ENCODE results near the gene ARAF. TPM values are rescaled to one million over a fixed set of nuclear protein-coding genes. Genes with fewer than 3 reads are reported as not detected.

Gene ARAF
- total RNA-seq, 1 donor from 2014 or later = 96.5 TPM

GRCh38 chrX:47564438-47565085 is 3.6 kb downstream of the ARAF start:
- DNase-seq (ENCODE audit: low spot score) = no peak

- DNase-seq (ENCODE audit: low spot score) = no peak
These were observed 5.8 kb downstream of the ARAF start for GRCh38 chrX:47566841-47567240.

- DNase-seq (ENCODE audit: low spot score) = no peak
These were observed 7.8 kb downstream of the ARAF start for GRCh38 chrX:47568656-47569295.

GRCh38 chrX:47570794-47571193 is 9.8 kb downstream of the ARAF start:
- DNase-seq (ENCODE audit: low spot score) = no peak

GRCh38 chrX:47571215-47571614 is 10.2 kb downstream of the ARAF start:
- no peak for DNase-seq (ENCODE audit: low spot score)

GRCh38 chrX:47571896-47572295 is 10.9 kb downstream of the ARAF start:
- no peak for DNase-seq (ENCODE audit: low spot score)

- no peak for DNase-seq (ENCODE audit: low spot score)
These were observed 11.9 kb downstream of the ARAF start for GRCh38 chrX:47572773-47573340.

GRCh38 chrX:47573341-47574075 is 12.5 kb downstream of the ARAF start:
- DNase-seq (ENCODE audit: low spot score) = peak; percentile 26

- no peak for DNase-seq (ENCODE audit: low spot score)
These were observed 13.1 kb downstream of the ARAF start for GRCh38 chrX:47574076-47574546.

- no peak for DNase-seq (ENCODE audit: low spot score)
These were observed 13.7 kb downstream of the ARAF start for GRCh38 chrX:47574547-47575301.

- no peak for DNase-seq (ENCODE audit: low spot score)
These were observed 15.3 kb downstream of the ARAF start for GRCh38 chrX:47576021-47576898.

GRCh38 chrX:47577424-47577823 is 16.4 kb downstream of the ARAF start:
- DNase-seq (ENCODE audit: low spot score) = no peak

GRCh38 chrX:47577901-47578300 is 16.9 kb downstream of the ARAF start:
- DNase-seq (ENCODE audit: low spot score) = no peak

- DNase-seq (ENCODE audit: low spot score) = no peak
These were observed 17.7 kb downstream of the ARAF start for GRCh38 chrX:47578692-47579091.

- no peak for DNase-seq (ENCODE audit: low spot score)
These were observed 18.5 kb downstream of the ARAF start for GRCh38 chrX:47579537-47579936.

- peak; percentile 86 for DNase-seq (ENCODE audit: low spot score)
These were observed 21.0 kb downstream of the ARAF start, which contains the start of gene TIMP1 for GRCh38 chrX:47581731-47582647. Gene TIMP1 (plus strand): TSS chrX:47582436. CDS start chrX:47583416, 980 bp downstream.

- DNase-seq (ENCODE audit: low spot score) = no peak
These were observed 22.3 kb downstream of the ARAF start for GRCh38 chrX:47583240-47583861.

- DNase-seq (ENCODE audit: low spot score) = no peak
These were observed 23.7 kb downstream of the ARAF start for GRCh38 chrX:47584714-47585113.

GRCh38 chrX:47585273-47585672 is 24.3 kb downstream of the ARAF start:
- no peak for DNase-seq (ENCODE audit: low spot score)

Data from mucosa of gallbladder (tissue), 1 donor.